ENCODE measurements around the gene CASTOR1.

The CASTOR1 gene

DNA sequence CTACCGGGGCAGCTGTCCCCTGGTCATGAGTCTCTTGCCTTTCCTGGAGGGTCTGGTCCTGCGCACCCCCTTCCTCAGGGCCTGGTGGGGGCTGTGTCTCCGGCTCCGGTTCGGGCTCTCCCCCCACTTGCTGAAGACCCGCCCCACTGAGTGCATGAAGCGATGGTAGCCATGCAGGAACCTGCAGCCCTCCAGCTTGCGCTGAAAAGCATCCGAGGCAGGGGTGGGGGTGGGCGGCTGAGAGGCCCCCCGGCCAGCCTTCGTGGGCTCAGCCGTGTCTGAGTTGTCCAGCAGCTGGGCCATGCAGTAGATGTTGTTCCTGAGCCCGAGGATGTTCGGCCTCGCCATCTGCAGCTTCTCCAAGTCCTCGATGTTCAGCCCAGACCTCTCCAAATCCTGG, 25.4 kb downstream of the CASTOR1 start:
- no peak for DNase-seq (ENCODE audit: low read depth)

- peak; percentile 80 for DNase-seq (ENCODE audit: low read depth)
These were observed 26.2 kb downstream of the CASTOR1 start for GRCh38 chr22:30262917-30263741.

DNA sequence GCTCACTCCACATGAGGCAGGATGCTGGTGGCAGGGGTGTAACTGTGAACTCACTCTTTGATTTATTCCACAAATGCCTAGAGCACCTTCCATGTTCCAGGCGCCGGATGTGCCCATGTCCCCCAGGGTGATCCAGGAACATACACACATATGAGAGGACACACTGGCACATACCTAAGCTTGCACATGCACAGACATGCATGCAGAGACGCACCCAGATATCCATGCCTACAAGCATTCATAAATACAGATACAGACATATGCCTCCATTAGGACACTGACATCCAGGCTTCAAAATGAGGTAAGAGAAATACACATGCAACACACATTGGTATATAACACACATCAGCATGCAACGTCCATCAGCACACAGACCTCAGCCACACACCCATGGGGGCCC, 27.2 kb downstream of the CASTOR1 start:
- no peak for DNase-seq (ENCODE audit: low read depth)

DNA sequence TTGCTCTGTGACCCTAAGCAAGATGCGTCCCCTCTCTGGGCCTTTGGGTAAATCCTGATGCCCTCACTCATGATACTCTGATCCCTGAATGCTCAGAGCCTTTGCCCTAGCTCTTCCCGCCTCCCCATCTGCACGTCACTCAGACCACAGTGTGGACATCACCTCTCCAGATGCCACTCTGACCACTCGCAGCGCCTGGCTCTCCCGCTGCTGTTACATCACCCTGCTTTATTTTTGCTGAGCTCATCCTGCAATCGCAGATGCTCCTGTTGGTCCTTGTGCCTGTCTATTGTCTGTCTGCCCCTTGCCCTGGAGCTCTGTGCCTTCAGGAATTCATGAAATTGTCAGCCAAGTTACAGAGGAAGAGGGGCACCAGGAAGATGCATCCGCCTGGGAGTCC, 28.2 kb downstream of the CASTOR1 start:
- DNase-seq (ENCODE audit: low read depth), result no peak

DNA sequence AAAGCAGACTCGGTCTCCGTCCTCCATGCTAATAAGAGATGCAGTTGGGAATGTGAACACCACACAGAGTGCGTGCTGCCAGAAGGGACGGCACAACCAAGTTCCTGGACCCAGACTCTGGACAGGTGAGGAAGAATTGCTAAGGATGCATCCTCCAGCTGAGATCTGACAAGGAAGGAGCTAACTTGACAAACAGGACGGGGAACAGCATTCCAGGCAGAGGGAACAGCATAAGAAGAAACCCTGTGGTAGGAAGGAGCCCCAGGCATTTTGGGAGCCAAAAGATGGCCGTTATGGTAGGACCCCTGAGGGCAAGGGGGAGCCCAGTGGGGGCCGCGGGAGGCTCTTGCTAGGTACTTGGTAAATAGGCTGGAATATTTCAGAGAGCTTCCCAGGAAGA, 28.6 kb downstream of the CASTOR1 start:
- DNase-seq (ENCODE audit: low read depth), result no peak

DNA sequence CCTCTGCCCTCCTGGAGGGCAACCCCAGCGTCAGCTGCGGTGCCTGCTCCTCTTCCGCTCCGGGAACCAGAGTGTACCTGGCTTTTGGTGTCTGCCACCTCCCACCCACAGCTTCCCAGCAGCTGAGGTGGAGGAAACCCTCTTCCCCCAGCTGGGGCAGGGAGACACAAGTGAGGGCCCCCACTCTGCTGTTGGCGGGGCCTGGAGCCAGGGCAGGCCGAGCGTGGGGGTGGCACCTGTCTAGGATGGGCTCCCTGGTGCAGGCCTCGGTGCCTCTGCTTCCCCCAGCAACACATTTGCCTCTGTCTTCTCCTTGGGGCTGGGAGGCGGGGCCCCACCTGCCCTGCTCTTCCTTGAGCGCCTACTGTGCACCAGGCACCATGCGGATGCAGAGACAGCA, 29.0 kb downstream of the CASTOR1 start:
- DNase-seq (ENCODE audit: low read depth), result no peak

- DNase-seq (ENCODE audit: low read depth), result no peak
These were observed 35.0 kb downstream of the CASTOR1 start for GRCh38 chr22:30254314-30254713.

DNA sequence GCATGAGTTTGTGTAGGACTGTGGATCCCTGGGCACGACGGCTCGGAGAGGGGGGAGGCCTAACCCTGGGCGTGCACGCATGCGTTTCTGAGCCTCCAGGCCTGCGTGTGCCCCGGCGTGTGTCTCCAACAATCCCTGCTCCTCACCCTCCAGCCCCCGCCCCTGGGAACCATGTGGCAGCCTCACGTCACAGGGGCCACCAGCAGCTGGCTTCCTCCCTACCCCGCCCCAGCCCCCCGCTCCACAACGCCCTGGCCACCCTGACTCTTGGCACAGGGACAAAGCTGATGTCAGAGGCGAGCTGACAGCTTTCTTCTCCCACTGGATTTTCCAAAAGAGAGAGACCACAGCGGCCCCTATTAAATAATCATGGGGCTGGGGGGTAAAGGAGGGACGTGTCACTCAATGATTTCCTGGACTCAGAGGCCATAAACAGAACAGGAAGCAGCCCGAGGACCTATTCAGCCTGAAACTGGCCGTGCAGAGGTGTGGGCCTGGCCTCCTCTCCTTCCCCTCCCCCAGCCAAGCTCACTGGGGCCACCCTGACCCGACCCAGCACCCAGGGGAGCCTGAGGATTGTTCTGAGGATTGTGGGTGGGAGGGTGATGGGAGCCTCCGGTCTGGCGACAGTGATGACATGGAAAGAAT, 36.0 kb downstream of the CASTOR1 start:
- no peak for DNase-seq (ENCODE audit: low read depth)

- DNase-seq (ENCODE audit: low read depth), result peak; percentile 47
These were observed 36.7 kb downstream of the CASTOR1 start for GRCh38 chr22:30252411-30253204.

DNA sequence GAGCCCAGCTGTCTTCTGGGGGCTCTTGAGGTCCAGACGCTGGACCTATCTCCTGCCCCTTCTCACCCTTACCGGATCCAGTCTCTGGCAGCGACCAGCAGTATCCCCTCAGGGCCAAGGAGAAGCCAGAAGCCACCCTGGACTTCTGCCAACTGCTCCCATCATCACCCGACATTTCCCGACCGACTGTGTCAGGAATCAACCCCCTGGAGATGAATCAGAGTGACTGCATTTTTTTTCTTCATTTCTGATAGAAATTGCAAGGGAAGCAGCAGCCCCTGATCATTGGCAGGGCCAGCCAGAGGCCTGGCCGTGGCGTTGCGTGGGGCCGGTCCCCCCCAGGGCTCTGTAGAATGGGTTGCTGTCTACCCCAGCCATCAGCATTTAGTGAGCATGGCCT, 37.6 kb downstream of the CASTOR1 start:
- peak; percentile 94 for DNase-seq (ENCODE audit: low read depth)

GRCh38 chr22:30250661-30251267, 38.5 kb downstream of the CASTOR1 start:
- DNase-seq (ENCODE audit: low read depth), result peak; percentile 91

DNA sequence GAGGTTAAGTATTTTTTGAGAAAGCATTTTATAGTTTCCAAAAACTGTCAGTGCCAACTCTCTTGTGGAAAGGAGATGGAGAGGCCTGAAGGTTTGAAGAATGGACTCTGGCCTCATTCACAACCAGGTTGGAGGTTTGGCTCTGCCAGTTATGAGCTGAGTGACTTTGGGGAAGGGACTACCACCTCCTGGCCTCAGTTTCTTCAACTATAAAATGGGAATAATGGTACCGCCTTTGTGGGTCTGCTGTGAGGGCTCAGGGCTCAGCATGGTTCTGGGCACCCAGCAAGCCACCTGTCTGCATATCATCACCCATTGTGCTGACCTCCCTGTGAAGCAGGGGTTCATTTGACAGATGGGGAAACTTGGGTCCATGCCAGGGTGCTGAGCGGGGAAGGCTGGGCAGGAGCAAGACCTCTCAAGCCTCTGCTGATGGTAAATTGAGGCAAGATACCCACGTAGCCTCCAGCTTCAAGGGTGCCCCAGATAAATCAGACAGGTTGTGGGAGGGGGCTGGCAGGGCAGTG, 39.2 kb downstream of the CASTOR1 start:
- DNase-seq (ENCODE audit: low read depth), result no peak

GRCh38 chr22:30249049-30250038, 40.0 kb downstream of the CASTOR1 start:
- DNase-seq (ENCODE audit: low read depth), result no peak

- no peak for DNase-seq (ENCODE audit: low read depth)
These were observed 40.8 kb downstream of the CASTOR1 start for GRCh38 chr22:30248484-30248883.

DNA sequence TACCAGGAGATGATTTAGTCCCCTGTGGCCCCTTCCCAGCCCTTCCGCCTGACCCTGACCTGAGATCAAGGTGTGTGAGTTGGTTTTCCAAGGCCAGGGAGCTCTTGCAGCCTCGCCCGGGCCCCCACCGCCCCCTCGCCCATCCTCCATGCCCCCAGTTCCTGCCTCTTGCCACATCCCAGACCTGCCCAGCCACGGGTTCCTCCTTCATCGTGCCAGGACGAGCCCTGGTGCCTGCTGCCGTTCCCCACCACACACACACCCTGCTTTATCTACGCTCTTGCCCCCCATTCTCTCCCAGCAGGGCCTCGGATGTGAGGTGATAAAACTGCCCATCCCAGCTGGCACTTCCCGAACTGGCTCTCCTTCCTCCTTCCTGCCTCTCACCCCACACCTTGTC, 41.3 kb downstream of the CASTOR1 start:
- no peak for DNase-seq (ENCODE audit: low read depth)

- no peak for DNase-seq (ENCODE audit: low read depth)
These were observed 41.7 kb downstream of the CASTOR1 start for GRCh38 chr22:30247561-30247960.

GRCh38 chr22:30246814-30247376, 42.4 kb downstream of the CASTOR1 start:
- peak; percentile 74 for DNase-seq (ENCODE audit: low read depth)

DNA sequence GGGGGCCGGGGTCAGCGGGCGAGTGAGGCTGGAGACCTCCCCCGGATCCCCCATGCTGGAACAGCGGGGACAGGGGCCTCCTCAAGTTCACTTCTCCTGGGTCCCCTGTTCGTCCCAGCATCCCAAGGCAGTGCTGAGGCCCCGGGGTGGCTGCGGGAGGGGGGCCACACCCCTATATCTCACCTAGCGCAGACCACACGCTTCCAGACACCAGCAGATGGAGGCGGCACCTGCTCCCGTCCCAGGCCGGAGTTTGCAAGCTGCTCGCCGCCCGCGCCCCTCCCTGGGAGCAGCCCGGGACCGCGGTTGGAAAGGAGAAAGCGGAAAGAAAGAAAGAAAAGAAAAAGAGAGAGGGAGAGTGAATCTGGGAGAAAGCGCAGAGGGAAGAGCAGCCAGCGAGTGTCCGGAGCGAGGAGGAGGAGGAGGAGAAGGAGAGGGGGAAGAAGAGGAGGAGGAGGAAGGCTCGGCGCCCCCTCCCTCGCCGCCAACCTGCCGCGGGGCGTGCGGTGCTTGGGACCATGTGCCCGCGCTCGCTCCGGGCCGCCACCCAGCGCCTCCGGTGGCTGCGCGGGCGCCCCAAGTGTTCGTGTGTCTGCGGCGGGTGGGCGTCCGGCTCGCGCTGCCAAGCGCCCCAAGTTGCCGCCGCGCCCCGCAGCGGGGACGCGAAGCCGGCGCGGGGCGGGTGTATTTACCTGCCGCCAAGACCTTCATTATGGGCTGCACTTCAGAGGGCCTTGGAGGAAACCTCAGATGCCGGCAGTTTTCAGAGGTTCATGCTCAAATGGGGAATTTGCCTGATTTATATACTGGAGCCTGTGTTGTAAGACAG, 43.1 kb downstream of the CASTOR1 start, which contains the start of gene LIF:
Gene LIF (minus strand): TSS at position 775 of the 829 bp plus-strand sequence. CDS start 64 bp downstream, at position 711.
- DNase-seq (ENCODE audit: low read depth), result peak; percentile 42

- no peak for DNase-seq (ENCODE audit: low read depth)
These were observed 43.9 kb downstream of the CASTOR1 start for GRCh38 chr22:30245181-30245984.

Measured in ELR (cell line).